Osteocyte (in vitro differentiated cells): Measurements from ENCODE around the gene KRTAP10-4. TPM values are rescaled to one million over a fixed set of nuclear protein-coding genes. Genes with fewer than 3 reads are reported as not detected.

ENCODE experiments used
- DNase-seq: peaks from one replicate; pipeline ENCODE4 v3.0.0; 2021; ENCODE audit warnings: mixed read lengths; ENCODE audit not compliant: unreplicated experiment; ENCODE audit errors: extremely low spot score
- H3K27ac Mint-ChIP-seq: one replicate; pipeline ENCODE4 v1.8.0; 2021; ENCODE audit warnings: mild to moderate bottlenecking, mixed read lengths; ENCODE audit not compliant: unreplicated experiment
- H3K27me3 Mint-ChIP-seq: one replicate; pipeline ENCODE4 v1.8.0; 2021; ENCODE audit warnings: mixed read lengths; ENCODE audit not compliant: unreplicated experiment
- H3K36me3 Mint-ChIP-seq: one replicate; pipeline ENCODE4 v1.8.0; 2021; ENCODE audit warnings: mixed read lengths; ENCODE audit not compliant: unreplicated experiment
- H3K4me1 Mint-ChIP-seq: one replicate; pipeline ENCODE4 v1.8.0; 2021; ENCODE audit warnings: mixed read lengths; ENCODE audit not compliant: unreplicated experiment
- H3K4me3 Mint-ChIP-seq: one replicate; pipeline ENCODE4 v1.8.0; 2021; ENCODE audit warnings: mild to moderate bottlenecking, moderate library complexity, mixed read lengths; ENCODE audit not compliant: unreplicated experiment
- H3K9me3 Mint-ChIP-seq: one replicate; pipeline ENCODE4 v1.8.0; 2021; ENCODE audit warnings: mixed read lengths; ENCODE audit not compliant: unreplicated experiment
- total RNA-seq: library from RNA; stranded (reverse); gene quantifications from 2 replicates; pipeline ENCODE4 v1.2.1, GENCODE V29; 2021
- TF ChIP-seq, protein P1 (sequence below): fragments of 200-600 bp; sonication (generic); IDR thresholded peaks from 2 replicates; pipeline ENCODE4 v1.5.0; 2021; ENCODE audit warnings: antibody characterized with exemption, mild to moderate bottlenecking, moderate library complexity

The KRTAP10-4 gene
- total RNA-seq, 1 donor from 2014 or later: not detected

DNA sequence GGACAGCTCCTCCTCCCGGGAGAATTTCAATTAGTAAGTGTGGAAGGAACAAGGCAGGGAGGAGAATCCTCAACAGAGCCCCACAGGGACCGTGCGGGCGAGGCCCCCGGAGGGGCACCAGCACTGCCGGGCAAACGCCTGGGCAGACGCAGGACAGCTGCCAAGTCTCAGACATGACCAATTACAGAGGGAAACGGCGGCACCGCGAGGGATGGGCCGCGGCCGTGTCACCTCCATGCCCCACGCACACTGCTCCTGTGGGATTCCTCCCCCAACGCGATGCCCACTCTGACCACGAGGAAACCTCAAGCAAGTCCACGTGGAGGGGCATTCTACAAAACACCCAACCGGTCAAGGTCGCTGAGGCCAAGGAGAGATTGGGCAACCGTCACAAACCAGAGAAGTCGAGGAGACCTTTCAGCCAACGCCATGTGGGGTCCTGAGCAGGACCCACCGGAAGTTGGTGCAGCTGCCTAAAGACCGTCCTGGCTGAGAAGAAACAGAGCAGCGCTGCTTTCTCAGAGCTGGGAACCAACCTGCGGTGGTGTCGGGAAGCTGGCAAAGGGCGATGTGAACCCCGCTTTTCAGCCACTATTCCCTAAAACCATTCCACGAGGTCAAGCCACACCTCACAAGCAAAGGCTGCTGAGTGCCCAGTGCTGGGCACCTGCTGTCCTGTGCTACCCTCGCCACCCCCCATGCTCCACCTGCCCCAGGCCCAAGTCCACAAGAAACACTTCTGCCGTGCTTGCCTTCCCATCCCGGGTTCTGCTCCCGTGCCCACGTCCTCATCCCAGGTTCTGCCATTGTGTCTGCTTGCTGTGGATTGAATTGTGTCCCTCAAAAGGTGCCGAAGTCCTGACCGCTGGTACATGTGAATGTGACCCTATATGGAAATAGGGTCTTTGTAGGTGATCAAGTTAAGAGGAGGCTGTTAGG lies 1.4 kb upstream of the KRTAP10-4 start:
- Mint-ChIP-seq H3K27me3 (peaks cover 3% of the 10 kb centered on the region), H3K36me3 (no peaks in the 10 kb centered on the region), H3K4me3 (no peak overlapping the region), H3K4me1 (no peaks in the 10 kb centered on the region), H3K9me3 (peaks cover 16% of the 10 kb centered on the region), H3K27ac (no peak overlapping the region)
- DNase-seq: peak; percentile 81
- TF ChIP-seq, protein P1, sequence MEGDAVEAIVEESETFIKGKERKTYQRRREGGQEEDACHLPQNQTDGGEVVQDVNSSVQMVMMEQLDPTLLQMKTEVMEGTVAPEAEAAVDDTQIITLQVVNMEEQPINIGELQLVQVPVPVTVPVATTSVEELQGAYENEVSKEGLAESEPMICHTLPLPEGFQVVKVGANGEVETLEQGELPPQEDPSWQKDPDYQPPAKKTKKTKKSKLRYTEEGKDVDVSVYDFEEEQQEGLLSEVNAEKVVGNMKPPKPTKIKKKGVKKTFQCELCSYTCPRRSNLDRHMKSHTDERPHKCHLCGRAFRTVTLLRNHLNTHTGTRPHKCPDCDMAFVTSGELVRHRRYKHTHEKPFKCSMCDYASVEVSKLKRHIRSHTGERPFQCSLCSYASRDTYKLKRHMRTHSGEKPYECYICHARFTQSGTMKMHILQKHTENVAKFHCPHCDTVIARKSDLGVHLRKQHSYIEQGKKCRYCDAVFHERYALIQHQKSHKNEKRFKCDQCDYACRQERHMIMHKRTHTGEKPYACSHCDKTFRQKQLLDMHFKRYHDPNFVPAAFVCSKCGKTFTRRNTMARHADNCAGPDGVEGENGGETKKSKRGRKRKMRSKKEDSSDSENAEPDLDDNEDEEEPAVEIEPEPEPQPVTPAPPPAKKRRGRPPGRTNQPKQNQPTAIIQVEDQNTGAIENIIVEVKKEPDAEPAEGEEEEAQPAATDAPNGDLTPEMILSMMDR: no peak

DNA sequence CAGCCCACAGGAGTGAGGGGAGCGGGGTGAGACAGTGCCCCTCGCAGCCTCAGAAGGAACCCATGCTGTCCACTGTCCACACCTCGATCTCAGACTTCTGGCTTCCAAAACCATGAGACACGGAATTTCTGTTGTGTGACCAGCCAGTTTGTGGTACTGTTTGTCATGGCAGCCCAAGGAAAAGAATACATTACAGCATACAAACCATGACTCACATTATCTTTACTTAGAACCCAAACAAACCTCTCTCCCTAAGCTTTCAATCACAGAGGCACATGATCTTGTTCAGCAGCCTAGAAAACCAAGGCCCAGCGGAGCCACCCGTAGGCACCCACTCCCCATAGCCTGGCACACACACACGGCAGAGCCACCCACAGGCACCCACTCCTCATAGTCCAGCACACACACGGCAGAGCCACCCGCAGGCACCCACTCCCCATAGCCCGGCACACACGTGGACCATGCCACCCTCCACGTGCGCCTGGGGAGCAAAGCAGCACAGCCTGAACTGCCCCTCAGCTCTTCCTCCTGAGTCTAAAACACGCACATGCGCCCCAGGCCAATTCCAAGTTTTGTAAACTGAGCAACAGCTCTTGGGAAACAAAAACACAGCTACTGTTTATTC lies 458 bp upstream of the KRTAP10-4 start:
- H3K27ac Mint-ChIP-seq: no peak overlapping the region
- H3K4me3 Mint-ChIP-seq: no peak overlapping the region
- TF ChIP-seq, protein P1: no peak
- peaks cover 23% of the 10 kb centered on the region for H3K9me3 Mint-ChIP-seq
- H3K36me3 Mint-ChIP-seq: no peaks in the 10 kb centered on the region
- peak; percentile 44 for DNase-seq
- H3K27me3 Mint-ChIP-seq: no peaks in the 10 kb centered on the region
- H3K4me1 Mint-ChIP-seq: no peaks in the 10 kb centered on the region

DNA sequence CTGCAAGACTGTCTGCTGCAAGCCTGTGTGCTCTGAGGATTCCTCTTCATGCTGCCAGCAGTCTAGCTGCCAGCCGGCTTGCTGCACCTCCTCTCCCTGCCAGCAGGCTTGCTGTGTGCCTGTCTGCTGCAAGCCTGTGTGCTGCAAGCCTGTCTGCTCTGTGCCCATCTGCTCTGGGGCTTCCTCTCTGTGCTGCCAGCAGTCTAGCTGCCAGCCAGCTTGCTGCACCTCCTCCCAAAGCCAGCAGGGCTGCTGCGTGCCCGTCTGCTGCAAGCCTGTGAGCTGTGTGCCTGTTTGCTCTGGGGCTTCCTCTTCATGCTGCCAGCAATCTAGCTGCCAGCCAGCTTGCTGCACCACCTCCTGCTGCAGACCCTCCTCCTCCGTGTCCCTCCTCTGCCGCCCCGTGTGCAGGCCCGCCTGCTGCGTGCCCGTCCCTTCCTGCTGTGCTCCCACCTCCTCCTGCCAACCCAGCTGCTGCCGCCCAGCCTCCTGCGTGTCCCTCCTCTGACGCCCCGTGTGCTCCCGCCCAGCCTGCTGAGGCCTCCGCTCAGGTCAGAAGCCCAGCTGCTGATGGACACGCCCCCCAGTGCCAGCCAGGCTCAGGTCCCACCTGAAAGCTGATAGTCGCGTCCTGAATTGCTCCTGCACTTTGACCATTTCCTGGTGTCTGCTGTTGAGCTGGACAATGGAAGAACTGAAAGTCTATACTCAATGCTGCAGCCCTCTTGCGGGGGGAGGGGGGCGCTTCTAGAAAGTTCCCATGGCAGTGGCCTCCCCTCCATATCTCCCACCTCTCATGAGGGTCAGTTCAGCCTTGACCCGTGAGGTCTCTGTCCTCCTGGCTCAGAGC lies 1.2 kb downstream of the KRTAP10-4 start:
- no peaks in the 10 kb centered on the region for H3K4me1 Mint-ChIP-seq
- DNase-seq: no peak
- H3K27me3 Mint-ChIP-seq: no peaks in the 10 kb centered on the region
- H3K27ac Mint-ChIP-seq: no peak overlapping the region
- no peak overlapping the region for H3K4me3 Mint-ChIP-seq
- H3K36me3 Mint-ChIP-seq: no peaks in the 10 kb centered on the region
- TF ChIP-seq, protein P1: no peak
- H3K9me3 Mint-ChIP-seq: peaks cover 26% of the 10 kb centered on the region

DNA sequence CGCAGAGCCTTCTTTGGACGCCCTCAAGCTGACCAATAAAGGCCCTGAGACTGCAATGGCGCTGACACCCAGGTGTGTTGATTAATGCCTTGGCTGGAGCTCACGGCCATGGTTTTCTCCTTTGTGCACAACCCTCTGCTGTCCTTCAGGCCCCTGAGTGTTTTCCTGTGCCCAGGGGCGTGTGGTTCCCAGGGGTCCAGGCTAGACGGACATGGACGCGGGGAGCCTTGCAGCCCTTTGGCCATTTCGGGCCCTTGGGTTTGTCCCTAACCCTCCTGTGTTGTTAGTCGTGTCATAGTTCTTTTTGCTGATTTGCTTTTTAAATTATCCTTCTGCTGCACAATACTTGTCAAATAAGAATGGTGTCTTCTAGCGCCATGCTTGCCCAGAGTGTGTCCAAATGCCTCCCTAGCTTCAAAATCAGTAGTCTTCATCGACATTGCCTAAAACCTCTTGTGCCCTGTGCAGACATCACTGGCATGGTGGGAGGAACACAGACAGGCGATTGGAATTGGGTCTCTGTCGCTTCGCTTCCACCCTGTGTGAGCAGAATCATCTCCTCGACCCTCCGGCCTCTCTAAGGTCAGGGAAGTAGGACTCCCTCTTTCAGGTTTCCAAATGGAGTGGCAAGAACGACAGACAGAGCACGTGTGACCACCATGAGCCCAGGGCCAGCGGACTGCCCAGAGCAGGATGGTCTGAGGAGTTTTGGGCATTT lies 1.9 kb downstream of the KRTAP10-4 start:
- TF ChIP-seq, protein P1: no peak
- DNase-seq: no peak
- no peak overlapping the region for H3K27ac Mint-ChIP-seq
- H3K9me3 Mint-ChIP-seq: peaks cover 24% of the 10 kb centered on the region
- H3K27me3 Mint-ChIP-seq: no peaks in the 10 kb centered on the region
- H3K4me3 Mint-ChIP-seq: no peak overlapping the region
- no peaks in the 10 kb centered on the region for H3K4me1 Mint-ChIP-seq
- no peaks in the 10 kb centered on the region for H3K36me3 Mint-ChIP-seq
